ENCODE measurements around the gene SMPD3. TPM values are rescaled to one million over a fixed set of nuclear protein-coding genes. Genes with fewer than 3 reads are reported as not detected.

Gene SMPD3
- total RNA-seq, 1 experiment from 2014 or later, result 2.4 TPM

GRCh38 chr16:68408428-68408827 is 39.9 kb downstream of the SMPD3 start:
- Histone ChIP-seq H3K36me3 (ENCODE audit: control insufficient read depth, insufficient read depth, low read length) (no peaks in the 10 kb centered on the region), H3K4me3 (ENCODE audit: low read depth, low read length) (no peak overlapping the region), H3K9me3 (no peaks in the 10 kb centered on the region), H3K27me3 (replicated peaks; ENCODE audit: control insufficient read depth, insufficient read depth, low read length) (no peaks in the 10 kb centered on the region), H3K4me1 (peaks cover 6% of the 10 kb centered on the region; the same call in 1 of the 2 replicates)
- TF ChIP-seq CTCF (IDR thresholded peaks at IDR 0.05; ENCODE audit: insufficient read depth in 1 of 2, low read depth in 1 of 2, low read length in 1 of 2, severe bottlenecking in 1 of 2, unreplicated experiment in 1 of 2), result no peak
- Mint-ChIP-seq H3K27me3 (ENCODE audit: insufficient read depth, unreplicated experiment) (no peaks in the 10 kb centered on the region), H3K9me3 (ENCODE audit: unreplicated experiment) (no peaks in the 10 kb centered on the region), H3K4me3 (ENCODE audit: unreplicated experiment) (no peak overlapping the region), H3K36me3 (ENCODE audit: insufficient read depth, unreplicated experiment) (no peaks in the 10 kb centered on the region), H3K27ac (ENCODE audit: unreplicated experiment) (no peak overlapping the region), H3K4me1 (ENCODE audit: low read depth, unreplicated experiment) (peaks cover 9% of the 10 kb centered on the region)
- intact Hi-C loops (cut with micrococcal nuclease; ENCODE audit: unreplicated experiment), result no loop called here
- DNase-seq, result no peak
- ChIA-PET POLR2A (no interaction called here), CTCF (no interaction called here)
- no TSS peak for BruUV-seq (replicated peaks)

- Histone ChIP-seq H3K9me3 (no peaks in the 10 kb centered on the region), H3K4me3 (ENCODE audit: low read depth, low read length) (no peak overlapping the region), H3K4me1 (peaks cover 6% of the 10 kb centered on the region; the same call in 1 of the 2 replicates), H3K27me3 (replicated peaks; ENCODE audit: control insufficient read depth, insufficient read depth, low read length) (no peaks in the 10 kb centered on the region), H3K36me3 (ENCODE audit: control insufficient read depth, insufficient read depth, low read length) (no peaks in the 10 kb centered on the region)
- peak overlapping the region; percentile 16 for H3K4me3 Mint-ChIP-seq (ENCODE audit: unreplicated experiment)
- H3K27ac Mint-ChIP-seq (ENCODE audit: unreplicated experiment), result no peak overlapping the region
- no peaks in the 10 kb centered on the region for H3K27me3 Mint-ChIP-seq (ENCODE audit: insufficient read depth, unreplicated experiment)
- intact Hi-C loops (cut with micrococcal nuclease; ENCODE audit: unreplicated experiment), result no loop called here
- BruUV-seq (replicated peaks), result no TSS peak
- ChIA-PET CTCF (interaction anchor here (0.6 to 0.9 kb wide), 2 partner anchors 22 to 32 kb away, joined by 4 to 5 read pairs; no protein-coding TSS in a partner anchor), POLR2A (no interaction called here)
- DNase-seq, result no peak
- TF ChIP-seq CTCF (IDR thresholded peaks at IDR 0.05; ENCODE audit: insufficient read depth in 1 of 2, low read depth in 1 of 2, low read length in 1 of 2, severe bottlenecking in 1 of 2, unreplicated experiment in 1 of 2), result no peak
- peaks cover 9% of the 10 kb centered on the region for H3K4me1 Mint-ChIP-seq (ENCODE audit: low read depth, unreplicated experiment)
- H3K36me3 Mint-ChIP-seq (ENCODE audit: insufficient read depth, unreplicated experiment), result no peaks in the 10 kb centered on the region
- no peaks in the 10 kb centered on the region for H3K9me3 Mint-ChIP-seq (ENCODE audit: unreplicated experiment)
Observed at GRCh38 chr16:68406458-68407152, 41.7 kb downstream of the SMPD3 start.

- H3K27me3 Mint-ChIP-seq (ENCODE audit: insufficient read depth, unreplicated experiment), result no peaks in the 10 kb centered on the region
- peaks cover 6% of the 10 kb centered on the region; the same call in 1 of the 2 replicates for H3K4me1 ChIP-seq
- DNase-seq, result no peak
- H3K36me3 Mint-ChIP-seq (ENCODE audit: insufficient read depth, unreplicated experiment), result no peaks in the 10 kb centered on the region
- H3K4me3 Mint-ChIP-seq (ENCODE audit: unreplicated experiment), result no peak overlapping the region
- H3K36me3 ChIP-seq (ENCODE audit: control insufficient read depth, insufficient read depth, low read length), result no peaks in the 10 kb centered on the region
- intact Hi-C loops (cut with micrococcal nuclease; ENCODE audit: unreplicated experiment), result no loop called here
- H3K4me1 Mint-ChIP-seq (ENCODE audit: low read depth, unreplicated experiment), result peaks cover 9% of the 10 kb centered on the region
- no peak for TF ChIP-seq CTCF (IDR thresholded peaks at IDR 0.05; ENCODE audit: insufficient read depth in 1 of 2, low read depth in 1 of 2, low read length in 1 of 2, severe bottlenecking in 1 of 2, unreplicated experiment in 1 of 2)
- H3K27me3 ChIP-seq (replicated peaks; ENCODE audit: control insufficient read depth, insufficient read depth, low read length), result no peaks in the 10 kb centered on the region
- no peak overlapping the region for H3K27ac Mint-ChIP-seq (ENCODE audit: unreplicated experiment)
- no peak overlapping the region for H3K4me3 ChIP-seq (ENCODE audit: low read depth, low read length)
- BruUV-seq (replicated peaks), result no TSS peak
- ChIA-PET POLR2A (no interaction called here), CTCF (no interaction called here)
- H3K9me3 Mint-ChIP-seq (ENCODE audit: unreplicated experiment), result no peaks in the 10 kb centered on the region
- no peaks in the 10 kb centered on the region for H3K9me3 ChIP-seq
Observed at GRCh38 chr16:68404736-68405345, 43.5 kb downstream of the SMPD3 start.

Data from Caco-2 (cell line).